Measurements from ENCODE around the gene MYLK4. TPM values are rescaled to one million over a fixed set of nuclear protein-coding genes. Genes with fewer than 3 reads are reported as not detected.

The MYLK4 gene
- total and polyA plus RNA-seq, 2 of the 13 experiments (the other 11 are each of a cell fraction or from before 2014, with no cell fraction given) = 0.26 to 0.29 TPM

- TF ChIP-seq DMAP1 (CRISPR knock-in tag; IDR thresholded peaks at IDR 0.05) = 0 out of 2 replicates have a peak, but pooled peaks have one; percentile 1
- TF ChIP-seq YY1 (IDR thresholded peaks at IDR 0.05; ENCODE audit: insufficient read depth, insufficient replicate concordance, low read depth, low read length) = no peak
- TF ChIP-seq PHF21A (CRISPR knock-in tag; IDR thresholded peaks at IDR 0.05) = peak; percentile 21; the same call in 1 of the 2 replicates
- TF ChIP-seq HOMEZ (CRISPR knock-in tag; IDR thresholded peaks at IDR 0.05; ENCODE audit: low read depth) = 0 out of 2 replicates have a peak, but pooled peaks have one; percentile 6
- TF ChIP-seq NFYB (CRISPR knock-in tag; IDR thresholded peaks at IDR 0.05) = no peak
- TF ChIP-seq ZSCAN12 (CRISPR knock-in tag; IDR thresholded peaks at IDR 0.05) = 0 out of 2 replicates have a peak, but pooled peaks have one; percentile 37
- no peak for TF ChIP-seq GTF3A (CRISPR knock-in tag; conservative IDR thresholded peaks at IDR 0.05)
- TF ChIP-seq ZNF224 (CRISPR knock-in tag; IDR thresholded peaks at IDR 0.05) = 0 out of 2 replicates have a peak, but pooled peaks have one; percentile 34
- TF ChIP-seq ZNF207 (IDR thresholded peaks at IDR 0.05; ENCODE audit: borderline replicate concordance) = no peak
- TF ChIP-seq ARID3A (IDR thresholded peaks at IDR 0.05; ENCODE audit: low read depth, low read length) = no peak
- TF ChIP-seq SSRP1 (CRISPR knock-in tag; IDR thresholded peaks at IDR 0.05) = no peak
- TF ChIP-seq JUND (CRISPR knock-in tag; IDR thresholded peaks at IDR 0.05) = no peak
- no peak for TF ChIP-seq TP53 (CRISPR knock-in tag; conservative IDR thresholded peaks at IDR 0.05)
- TF ChIP-seq KLF12 (CRISPR knock-in tag; IDR thresholded peaks at IDR 0.05; ENCODE audit: borderline replicate concordance) = 0 out of 2 replicates have a peak, but pooled peaks have one; percentile 15
- TF ChIP-seq POGZ (CRISPR knock-in tag; IDR thresholded peaks at IDR 0.05) = 0 out of 2 replicates have a peak, but pooled peaks have one; percentile 9
- 0 out of 2 replicates have a peak, but pooled peaks have one; percentile 25 for TF ChIP-seq ERF (CRISPR knock-in tag; IDR thresholded peaks at IDR 0.05)
- TF ChIP-seq RARA (CRISPR knock-in tag; IDR thresholded peaks at IDR 0.05) = peak; percentile 34; the same call in 1 of the 2 replicates
- no peak for TF ChIP-seq MIXL1 (CRISPR knock-in tag; IDR thresholded peaks at IDR 0.05)
- TF ChIP-seq SATB2 (CRISPR knock-in tag; IDR thresholded peaks at IDR 0.05) = no peak
- TF ChIP-seq AGO1 (IDR thresholded peaks at IDR 0.05; ENCODE audit: low read depth, low read length, poor library complexity, severe bottlenecking) = peak; percentile 20
- no peak for TF ChIP-seq ZNF850 (CRISPR knock-in tag; conservative IDR thresholded peaks at IDR 0.05)
- TF ChIP-seq HIVEP1 (CRISPR knock-in tag; IDR thresholded peaks at IDR 0.05) = 0 out of 2 replicates have a peak, but pooled peaks have one; percentile 13
- no peak for TF ChIP-seq RELA (CRISPR knock-in tag; IDR thresholded peaks at IDR 0.05)
- no peak for TF ChIP-seq DNMT1 (CRISPR knock-in tag; IDR thresholded peaks at IDR 0.05)
- no peak for TF ChIP-seq BHLHE40 (IDR thresholded peaks at IDR 0.05; ENCODE audit: low read length)
- no peak for TF ChIP-seq HMGA1 (CRISPR knock-in tag; conservative IDR thresholded peaks at IDR 0.05)
- peak; percentile 25; the same call in 1 of the 2 replicates for TF ChIP-seq PITX1 (CRISPR knock-in tag; IDR thresholded peaks at IDR 0.05)
- no peak for TF ChIP-seq SP2 (CRISPR knock-in tag; IDR thresholded peaks at IDR 0.05)
- no peak for TF ChIP-seq ZNF18 (CRISPR knock-in tag; IDR thresholded peaks at IDR 0.05; ENCODE audit: insufficient replicate concordance)
These were observed 13.3 kb upstream of the MYLK4 start (continued) for GRCh38 chr6:2763876-2764540.

Data from HepG2 (cell line).